ENCODE results near the gene MRPS27. TPM values are rescaled to one million over a fixed set of nuclear protein-coding genes. Genes with fewer than 3 reads are reported as not detected.
A peak's percentile ranks its signal among the peaks of the same experiment; 100 is the strongest.

MRPS27 gene
- polyA plus RNA-seq, 3 donors, result 70.7 to 72.2 (median 71.1) TPM

DNA sequence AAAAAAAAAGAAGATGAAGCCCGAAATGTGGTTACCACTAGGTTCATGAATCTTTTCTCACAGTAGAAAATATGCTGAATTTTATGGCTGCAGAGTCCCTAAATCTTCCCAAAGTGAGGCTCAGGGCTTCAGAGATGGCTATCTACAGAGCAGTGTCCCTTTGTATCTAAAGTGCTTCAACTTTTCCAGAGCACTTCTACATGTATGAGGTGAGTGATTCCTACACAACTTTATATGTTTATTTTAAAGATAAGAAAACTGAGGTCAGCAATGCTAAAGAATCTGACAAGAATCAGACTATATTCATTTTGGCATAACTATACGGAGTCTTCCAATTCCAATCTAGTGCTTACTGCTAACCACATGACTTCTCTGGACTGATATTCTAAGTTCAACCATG is 53.2 kb downstream of the MRPS27 start:
- DNase-seq (ENCODE audit: low read depth in 3 of 3, low spot score in 2 of 3), result no peak

DNA sequence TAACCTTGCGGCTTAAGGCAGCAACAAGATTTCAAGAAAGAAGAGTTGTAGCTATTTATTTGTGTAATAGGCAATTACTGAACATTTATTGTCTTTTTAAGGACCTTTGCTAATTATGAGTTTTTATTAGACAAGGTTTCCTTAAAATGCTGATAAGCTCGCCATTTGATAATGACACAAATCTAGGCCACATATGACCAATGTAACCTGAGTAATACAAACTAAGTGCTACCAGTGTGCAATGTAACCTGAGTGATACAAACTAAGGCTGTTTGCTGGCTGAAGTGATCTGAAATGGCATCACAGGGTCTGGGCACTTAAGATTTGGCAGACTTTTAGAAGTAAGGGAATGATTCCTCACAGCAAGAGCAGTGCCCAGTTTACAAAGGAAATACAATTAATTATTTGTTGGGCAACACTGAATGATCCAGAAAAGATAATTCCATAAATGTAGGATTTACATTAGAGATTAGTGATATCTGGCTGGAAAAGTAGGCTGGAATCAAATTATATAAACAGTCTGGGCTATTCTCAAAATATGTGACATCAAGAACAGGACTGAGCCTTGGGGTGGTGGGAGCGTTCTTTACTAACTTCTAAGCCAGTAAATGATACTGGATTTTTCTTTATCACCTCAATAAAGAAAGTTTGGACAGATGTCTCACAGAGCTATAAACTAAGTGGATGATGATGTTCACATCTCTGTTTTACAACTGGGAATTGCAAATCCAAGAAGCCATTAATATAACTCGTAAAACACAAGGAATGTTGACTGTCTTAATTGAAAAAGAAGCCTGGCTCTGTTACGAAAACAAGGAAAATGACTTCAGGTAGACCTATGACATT is 54.8 kb downstream of the MRPS27 start:
- DNase-seq (ENCODE audit: low read depth in 3 of 3, low spot score in 2 of 3), result no peak

DNA sequence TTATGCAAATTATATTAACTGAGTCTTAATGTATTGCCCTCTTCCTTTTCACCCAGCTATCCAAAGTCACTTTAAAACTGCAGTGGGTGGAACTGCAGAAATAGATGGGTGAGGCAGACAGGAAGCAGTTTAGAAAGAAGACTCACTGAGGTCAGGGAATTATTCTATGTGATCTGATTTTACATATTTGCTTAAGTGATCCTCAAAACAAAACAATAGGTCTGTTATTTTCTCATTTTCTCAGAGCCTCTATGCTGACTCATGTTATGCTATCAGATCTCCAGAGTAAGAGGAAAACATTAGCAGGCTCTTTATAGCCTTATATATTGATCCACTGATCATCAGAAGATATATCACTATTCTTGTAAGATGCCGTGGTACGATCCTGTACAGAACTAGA is 63.5 kb downstream of the MRPS27 start:
- DNase-seq (ENCODE audit: low read depth in 3 of 3, low spot score in 2 of 3), result no peak

DNA sequence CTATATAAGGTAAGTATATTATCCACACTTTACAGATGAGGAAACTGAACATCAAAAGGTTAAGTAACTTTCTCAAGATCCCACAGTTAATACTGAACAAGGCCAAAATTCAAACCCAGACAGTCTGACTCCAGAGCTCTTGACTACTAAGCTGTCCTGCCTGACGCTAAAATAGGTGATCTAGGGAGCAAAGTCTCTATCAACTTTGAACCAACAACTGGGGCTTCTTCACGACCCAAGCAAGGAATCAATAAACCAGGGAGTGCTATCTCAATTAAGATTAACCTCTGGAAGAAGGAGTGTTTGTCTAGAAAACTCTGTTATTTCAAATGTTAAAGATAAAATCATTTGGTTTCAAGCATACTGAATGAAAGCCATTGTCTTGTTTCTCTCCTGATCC is 64.4 kb downstream of the MRPS27 start:
- no peak for DNase-seq (ENCODE audit: low read depth in 3 of 3, low spot score in 2 of 3)

DNA sequence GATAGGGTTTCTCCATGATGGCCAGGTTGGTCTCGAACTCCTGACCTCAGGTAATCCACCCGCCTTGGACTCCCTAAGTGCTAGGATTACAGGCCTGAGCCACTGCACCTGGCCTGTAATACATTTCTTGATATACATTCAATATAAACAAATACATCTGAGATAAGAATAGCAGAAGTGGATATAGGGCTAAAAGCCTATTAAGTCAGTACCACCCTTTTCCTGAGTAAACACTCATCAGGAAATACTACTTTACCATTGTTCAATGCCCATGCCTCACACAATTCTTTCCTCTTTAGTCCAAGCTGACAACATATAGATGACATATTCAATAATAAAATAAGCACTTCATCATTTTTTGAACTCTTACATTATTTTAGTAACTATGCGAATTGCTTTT is 64.8 kb downstream of the MRPS27 start:
- no peak for DNase-seq (ENCODE audit: low read depth in 3 of 3, low spot score in 2 of 3)

DNA sequence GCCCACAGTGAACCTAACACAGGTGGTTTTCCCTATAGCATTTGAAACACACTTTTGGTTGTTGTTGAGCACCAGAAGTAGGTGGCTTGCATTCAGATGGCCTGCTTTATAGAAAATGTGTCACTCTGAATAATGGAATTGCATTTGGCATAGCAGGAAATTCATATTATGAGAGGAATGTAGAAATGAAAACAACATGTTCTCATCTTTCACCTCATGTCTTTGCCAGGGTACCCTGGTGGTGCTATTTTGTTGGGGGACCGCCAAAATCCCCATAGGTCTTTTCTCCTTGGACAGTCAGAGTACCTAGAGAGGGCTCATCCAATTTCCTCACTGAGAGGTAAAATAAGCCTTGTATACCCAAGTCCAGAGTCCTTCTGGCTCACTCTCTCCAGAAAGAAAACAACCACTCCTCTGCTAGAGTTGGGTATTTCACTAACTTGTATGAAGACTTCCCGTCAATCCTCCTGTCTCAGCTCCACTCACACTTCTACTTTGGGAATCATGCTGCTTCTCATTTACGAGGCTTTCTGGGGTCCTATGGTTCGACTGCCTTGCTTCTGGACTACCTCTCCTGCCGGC is 67.4 kb downstream of the MRPS27 start:
- no peak for DNase-seq (ENCODE audit: low read depth in 3 of 3, low spot score in 2 of 3)

DNA sequence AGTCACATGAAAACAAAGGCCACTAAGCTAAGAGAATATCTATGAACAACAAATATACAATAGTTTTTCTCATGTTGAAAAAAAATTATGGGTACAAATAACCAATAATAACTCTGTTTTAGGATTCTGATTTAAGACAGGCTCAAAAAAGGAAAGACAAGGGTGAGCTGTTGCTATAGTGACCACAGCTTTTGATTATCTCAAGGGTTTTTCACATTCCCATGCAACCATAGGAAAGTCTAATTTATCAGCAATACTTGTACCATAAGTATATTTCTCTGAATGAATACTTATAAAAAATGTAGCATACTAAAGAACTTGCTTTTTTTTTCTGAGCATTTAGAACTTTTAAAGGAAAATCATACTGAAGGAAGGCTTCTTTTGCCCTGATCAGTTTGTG is 68.0 kb downstream of the MRPS27 start:
- no peak for DNase-seq (ENCODE audit: low read depth in 3 of 3, low spot score in 2 of 3)

DNA sequence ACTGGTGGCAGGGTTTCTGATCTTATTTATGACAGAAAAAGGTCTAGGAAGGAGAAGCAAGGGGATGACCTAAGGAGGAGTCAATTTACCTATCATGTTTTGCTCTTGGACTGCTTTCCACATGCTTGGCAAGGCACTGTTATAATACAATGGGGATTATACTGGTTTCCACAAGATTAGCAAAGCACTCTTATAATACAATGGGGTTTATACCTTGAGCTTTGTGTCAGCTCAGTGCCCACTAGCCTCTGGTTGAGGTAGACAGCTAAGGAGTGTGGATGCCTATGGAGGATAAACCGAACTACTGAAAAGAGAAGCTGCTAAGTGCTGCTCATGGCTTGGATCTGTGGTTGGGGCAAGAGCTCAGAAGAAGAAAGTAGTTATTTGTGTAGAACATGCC is 68.7 kb downstream of the MRPS27 start:
- DNase-seq (ENCODE audit: low read depth in 3 of 3, low spot score in 2 of 3), result no peak

DNA sequence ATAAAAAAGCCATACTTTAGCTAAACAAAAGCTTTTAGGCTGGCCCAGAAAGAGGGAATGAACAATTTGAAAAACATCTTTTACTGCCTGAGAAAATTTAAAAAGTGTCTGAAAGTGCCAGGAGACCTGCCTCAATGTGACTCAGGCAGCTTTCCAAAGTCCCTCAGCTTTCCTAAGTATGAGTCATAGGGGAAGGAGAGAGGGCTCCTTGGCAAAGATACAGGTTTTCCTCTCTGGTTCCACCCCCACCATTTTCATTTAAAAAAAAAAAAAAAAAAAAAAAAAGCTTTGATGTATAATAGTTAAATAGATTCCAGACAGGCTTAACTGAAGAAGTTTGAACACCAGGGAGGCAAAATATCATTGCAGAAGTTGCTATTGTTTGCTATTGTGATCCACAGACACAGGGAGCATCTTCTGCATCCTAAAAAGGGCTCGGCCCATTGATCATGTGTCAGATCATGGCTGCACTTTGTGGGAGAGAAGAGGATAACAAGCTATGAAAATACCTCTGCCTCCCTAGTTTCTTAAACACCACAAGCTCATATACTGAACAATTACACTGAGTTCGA is 71.5 kb downstream of the MRPS27 start:
- no peak for DNase-seq (ENCODE audit: low read depth in 3 of 3, low spot score in 2 of 3)

DNA sequence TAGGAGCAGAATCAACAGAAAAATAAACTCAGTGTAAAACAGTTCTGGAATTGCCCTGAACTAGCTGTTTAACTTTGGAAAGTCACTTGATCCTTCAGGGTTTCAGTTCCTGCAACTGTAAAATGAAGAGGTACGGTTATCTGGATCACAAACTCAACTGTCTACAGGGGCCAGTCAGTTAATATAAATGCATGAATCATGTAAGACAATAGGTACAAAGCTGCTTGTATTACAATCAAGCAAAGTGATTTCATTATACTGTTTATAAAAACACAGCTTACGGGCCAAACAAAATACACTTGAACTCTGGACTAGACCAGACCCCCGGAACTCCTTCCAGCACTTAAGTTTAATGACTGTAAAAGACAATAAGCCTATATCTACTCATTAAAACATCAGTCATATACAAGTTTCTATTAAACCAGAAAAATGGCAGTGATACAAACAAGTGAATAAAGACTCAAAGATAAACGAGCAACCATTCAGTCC is 73.0 kb downstream of the MRPS27 start:
- no peak for DNase-seq (ENCODE audit: low read depth in 3 of 3, low spot score in 2 of 3)

DNA sequence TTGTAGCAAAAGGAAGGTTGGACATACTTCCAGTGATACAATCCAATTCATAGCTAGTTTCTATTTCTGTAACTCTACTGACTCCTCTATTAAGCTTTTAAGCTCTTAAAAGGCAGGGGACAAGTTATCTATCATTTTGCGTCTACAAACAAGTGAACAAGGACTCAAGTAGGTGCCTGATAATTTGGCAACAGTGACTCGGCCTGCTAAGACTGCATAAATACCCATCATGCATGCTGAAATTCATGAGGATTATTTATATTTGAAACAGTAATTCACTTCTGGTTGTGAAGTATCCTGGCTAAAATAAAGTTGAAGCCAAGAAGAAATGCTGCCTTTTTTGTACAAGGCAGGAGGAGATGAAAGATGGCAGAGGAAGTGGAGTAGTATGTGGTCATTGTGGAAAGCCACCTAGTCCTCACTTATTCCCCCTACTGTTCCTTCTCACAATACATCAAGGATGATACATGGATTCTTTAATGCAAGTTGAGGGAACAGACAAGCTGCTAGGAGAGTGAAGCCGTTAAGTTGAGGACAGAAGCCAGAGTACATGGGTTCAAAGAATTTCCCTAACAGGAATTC is 74.0 kb downstream of the MRPS27 start:
- no peak for DNase-seq (ENCODE audit: low read depth in 3 of 3, low spot score in 2 of 3)

DNA sequence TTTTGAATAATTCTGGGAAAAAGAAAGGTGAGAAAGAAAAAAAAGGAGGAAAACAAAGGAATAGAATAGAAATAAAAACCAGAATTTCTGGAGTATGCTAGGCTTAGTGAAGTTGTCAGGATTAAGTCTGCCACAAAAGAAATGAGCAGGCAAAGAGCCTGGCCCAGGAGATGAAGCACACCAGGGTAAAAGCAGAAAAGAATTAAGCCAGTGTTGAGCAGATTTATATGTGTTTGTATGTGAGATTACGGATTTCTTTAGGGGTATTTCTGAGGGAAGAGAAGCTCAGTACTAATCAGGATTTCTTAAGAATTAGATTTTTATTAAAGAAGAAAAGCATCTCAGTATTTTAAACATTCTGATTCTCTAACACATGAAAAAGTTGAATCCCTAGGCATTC is 74.5 kb downstream of the MRPS27 start:
- DNase-seq (ENCODE audit: low read depth in 3 of 3, low spot score in 2 of 3), result no peak

DNA sequence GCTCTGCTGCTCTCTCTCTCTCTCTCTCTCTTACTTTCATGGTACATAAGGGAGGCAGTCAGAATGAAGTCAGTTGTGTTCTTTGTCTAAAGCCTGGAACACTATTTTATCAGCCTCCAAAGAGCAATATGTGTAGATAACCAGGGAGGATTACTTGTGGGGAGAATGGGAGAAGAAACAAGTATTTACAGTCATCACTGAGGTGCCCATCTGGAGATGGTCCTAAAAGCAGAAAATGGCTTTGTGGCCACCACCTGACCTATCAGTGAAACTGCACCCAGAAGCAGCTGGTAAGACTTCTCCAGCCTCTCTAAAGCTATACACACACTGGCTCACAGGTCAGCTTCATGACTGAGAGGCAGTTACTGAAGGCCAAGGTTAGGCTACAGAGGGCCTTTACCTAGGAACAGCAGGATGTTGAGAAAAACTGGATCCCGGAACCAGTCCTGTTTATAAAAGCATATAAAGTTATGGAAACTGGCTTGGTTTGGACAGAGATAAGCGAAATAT is 75.1 kb downstream of the MRPS27 start:
- no peak for DNase-seq (ENCODE audit: low read depth in 3 of 3, low spot score in 2 of 3)

DNA sequence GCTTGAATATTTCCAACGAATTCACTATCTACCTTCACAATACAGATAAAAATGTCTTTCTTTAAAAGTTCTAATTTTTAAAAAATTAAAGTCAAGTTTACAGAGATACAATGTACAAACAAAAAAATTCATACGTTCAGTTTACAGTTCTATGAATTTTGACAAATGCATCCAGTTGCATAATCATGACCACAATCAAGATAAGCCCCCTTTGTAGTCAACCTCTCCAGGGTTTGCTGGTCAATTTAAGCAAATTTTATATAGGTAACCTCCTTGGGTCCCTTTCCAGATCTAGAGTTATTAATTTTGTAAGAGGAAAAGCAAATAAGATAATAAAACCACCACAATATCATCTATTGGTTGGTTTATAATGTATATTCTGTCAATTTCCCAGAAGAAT is 76.3 kb downstream of the MRPS27 start:
- no peak for DNase-seq (ENCODE audit: low read depth in 3 of 3, low spot score in 2 of 3)

DNA sequence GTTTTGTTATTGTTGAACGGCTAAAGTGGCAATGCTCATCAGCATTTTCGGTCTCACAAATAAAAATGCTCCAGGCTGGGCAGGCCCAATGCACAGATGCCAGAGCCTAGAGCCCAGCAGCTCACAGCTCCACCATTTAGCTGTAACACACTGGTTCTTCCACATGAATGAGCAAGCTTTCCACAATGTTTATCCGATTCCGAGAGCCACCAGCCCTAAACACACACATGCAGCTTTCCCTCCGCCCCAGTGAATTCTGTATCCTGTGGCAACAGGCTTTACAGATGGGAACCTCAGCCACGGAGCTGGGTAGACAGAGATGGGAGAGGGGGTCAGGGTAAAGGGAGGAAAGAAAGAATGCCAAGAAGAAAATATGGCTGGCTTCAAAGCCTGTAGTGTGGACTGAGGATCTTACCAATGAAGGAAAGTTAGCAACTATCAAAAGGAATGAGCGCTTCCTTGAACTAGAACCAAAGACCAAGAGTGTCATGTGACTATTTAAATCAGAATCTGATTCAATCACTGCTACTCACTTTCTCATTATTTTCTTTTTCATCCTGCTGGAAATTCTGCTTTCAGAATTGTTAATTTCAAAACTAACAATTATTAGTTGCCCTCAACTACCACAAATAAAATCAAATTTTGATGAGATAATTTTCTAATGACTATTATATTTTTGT is 77.1 kb downstream of the MRPS27 start:
- peak in 2 of 3 donors; percentile 23 to 25 for DNase-seq (ENCODE audit: low read depth in 3 of 3, low spot score in 2 of 3)

DNA sequence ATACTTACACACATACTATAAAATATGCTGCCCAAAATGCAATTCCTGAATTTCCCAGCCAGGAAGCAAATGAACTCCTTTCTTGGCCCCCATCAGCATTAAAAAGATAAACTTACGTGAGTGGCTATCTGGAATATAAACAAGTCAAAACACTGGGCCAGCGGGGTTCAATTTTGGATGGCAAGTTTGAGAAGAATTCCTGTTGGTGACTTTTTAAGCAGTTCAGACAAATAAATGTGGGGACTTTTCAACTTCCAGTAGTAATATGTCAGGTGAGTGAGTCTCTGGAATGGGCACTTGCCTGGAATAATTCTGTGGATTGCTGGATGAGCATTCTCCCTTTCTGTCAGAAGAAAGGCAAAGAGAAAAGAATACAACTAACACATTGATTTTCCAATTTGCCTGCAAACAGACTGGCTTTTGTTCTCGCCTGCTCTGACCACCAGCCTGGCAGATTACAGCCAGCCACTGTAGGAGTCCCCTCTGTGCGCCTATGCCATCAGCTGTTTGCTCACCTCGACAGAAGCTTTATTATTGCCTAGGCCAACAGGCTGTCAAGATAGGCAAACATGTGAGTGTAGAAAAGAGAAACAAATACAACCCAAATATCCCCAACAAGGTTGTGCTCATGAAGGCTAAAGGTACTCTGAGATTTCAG is 78.6 kb downstream of the MRPS27 start:
- no peak for DNase-seq (ENCODE audit: low read depth in 3 of 3, low spot score in 2 of 3)

DNA sequence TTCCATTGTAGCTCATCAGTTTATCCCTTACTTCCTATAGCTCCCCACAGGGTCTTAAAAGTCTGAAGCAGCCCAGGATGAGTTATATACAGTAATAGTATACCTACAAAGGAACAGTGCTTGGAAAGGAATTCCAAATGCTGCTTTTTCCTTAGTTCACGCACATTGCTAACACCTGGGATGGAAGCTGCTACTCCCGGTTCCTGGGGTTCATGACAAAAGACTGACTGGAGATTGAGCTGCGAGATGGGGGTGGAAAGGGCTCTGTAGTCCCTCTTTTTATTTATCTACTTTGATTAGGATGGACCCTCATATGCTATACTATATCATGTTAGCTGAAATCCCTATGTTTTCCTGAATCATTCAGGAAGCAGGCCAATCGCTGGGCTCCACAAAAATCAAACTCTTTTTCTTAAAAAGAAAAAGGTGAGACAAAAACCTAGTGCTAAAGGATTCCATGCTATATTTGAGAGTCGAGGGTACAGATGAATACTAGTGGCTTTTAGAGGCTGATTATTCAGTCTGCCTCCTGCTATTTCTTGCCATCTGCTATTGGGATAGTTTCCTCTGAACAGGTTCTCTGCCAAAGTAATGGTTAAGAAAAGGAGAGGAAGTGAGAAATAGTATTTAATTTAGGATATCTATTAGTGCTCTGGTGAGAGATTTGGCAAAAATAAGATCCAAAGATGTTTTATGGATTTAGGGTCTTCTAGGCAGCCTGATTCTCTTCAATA is 81.2 kb downstream of the MRPS27 start:
- DNase-seq (ENCODE audit: low read depth in 3 of 3, low spot score in 2 of 3), result no peak

DNA sequence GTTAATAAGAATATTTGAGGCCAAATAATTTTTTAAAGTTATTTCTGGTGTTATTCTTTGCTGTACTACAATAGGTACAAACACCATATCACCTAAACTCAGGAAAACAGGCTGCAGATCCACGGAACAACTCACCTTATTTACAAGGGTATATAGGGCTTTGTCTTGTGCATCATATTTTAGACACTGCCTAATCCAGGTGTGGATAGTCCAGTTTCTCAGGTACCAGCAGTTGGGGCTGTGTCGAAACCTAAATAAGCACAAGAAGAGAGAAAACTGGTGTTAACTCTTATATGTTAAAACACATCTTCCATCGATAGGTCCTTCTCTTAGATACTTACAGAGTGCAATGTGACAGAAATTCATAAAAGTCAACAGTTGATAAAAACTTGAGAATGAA is 82.2 kb downstream of the MRPS27 start:
- no peak for DNase-seq (ENCODE audit: low read depth in 3 of 3, low spot score in 2 of 3)

DNA sequence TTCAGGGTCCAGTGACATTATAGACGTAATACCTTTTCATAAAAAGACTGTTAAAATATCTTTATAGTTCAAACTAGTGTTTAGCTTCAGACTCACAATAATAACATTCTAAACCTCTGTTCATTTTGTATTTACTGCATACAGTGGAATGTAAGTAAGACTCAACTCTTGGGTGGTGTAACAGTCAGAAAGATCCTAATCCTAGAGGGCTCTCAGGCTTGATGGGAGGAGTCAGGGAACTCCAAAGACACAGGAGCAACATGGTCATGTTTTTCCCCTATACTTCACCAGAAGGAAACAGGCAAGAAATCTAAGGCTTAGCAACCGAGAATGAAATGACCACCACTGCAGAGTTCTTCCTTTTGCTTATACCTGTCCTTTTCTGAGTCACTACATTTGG is 82.6 kb downstream of the MRPS27 start:
- DNase-seq (ENCODE audit: low read depth in 3 of 3, low spot score in 2 of 3), result no peak

DNA sequence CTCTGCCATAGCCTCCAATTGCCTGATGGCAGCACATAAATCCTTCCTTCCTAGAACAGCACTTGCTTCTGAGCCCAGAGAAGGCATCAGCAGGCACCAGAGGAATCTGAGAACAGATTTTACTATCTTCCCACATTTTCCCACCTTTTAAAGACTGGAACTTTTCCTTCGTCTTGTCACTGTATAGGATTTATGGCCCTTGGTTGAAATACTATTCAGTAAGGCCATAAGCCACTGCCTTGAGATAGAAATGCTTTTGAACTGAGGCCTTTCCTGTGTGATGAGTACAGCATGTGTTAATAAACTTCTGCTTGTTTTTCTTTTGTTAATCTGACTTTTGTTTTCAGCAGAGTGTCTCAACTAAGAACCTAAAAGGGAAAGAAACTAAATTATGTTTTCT is 84.3 kb downstream of the MRPS27 start:
- DNase-seq (ENCODE audit: low read depth in 3 of 3, low spot score in 2 of 3), result no peak

All from right renal cortex interstitium (tissue), 3 donors.